Astrocyte (in vitro differentiated cells and primary cell): Measurements from ENCODE around the gene PLEKHG3. TPM values are rescaled to one million over a fixed set of nuclear protein-coding genes. Genes with fewer than 3 reads are reported as not detected.

Source experiments
- DNase-seq: peaks from one replicate; pipeline ENCODE4 v3.0.0-alpha.2; 2010; ENCODE audit warnings: low read depth
- FAIRE-seq: peaks from 2 replicates; lab custom pipeline; 2011; peaks lifted over from hg19 to GRCh38; lab: Jason Lieb, UNC
- H2AFZ ChIP-seq: 2 replicates; pipeline ENCODE4 v1.6.0; 2012; ENCODE audit warnings: low read depth, low read length, inconsistent platforms
- H3K27ac ChIP-seq: 2 replicates; pipeline ENCODE4 v1.5.1; 2011; ENCODE audit warnings: low read depth, low read length, inconsistent platforms
- H3K27me3 ChIP-seq: 2 replicates; pipeline ENCODE4 v1.6.0; 2011; ENCODE audit warnings: low read length, inconsistent platforms; ENCODE audit not compliant: insufficient read depth
- H3K36me3 ChIP-seq: 2 replicates; pipeline ENCODE4 v1.5.1; 2011; ENCODE audit warnings: low read length, inconsistent platforms; ENCODE audit not compliant: insufficient read depth
- H3K4me1 ChIP-seq: 2 replicates; pipeline ENCODE4 v1.5.1; 2011; ENCODE audit warnings: low read length, inconsistent platforms; ENCODE audit not compliant: insufficient read depth
- H3K4me2 ChIP-seq: 2 replicates; pipeline ENCODE4 v1.6.0; 2012; ENCODE audit warnings: low read length, inconsistent platforms
- H3K4me3 ChIP-seq: 2 replicates; pipeline ENCODE4 v1.5.1; 2011; ENCODE audit warnings: low read depth, mild to moderate bottlenecking, low read length, inconsistent platforms; ENCODE audit not compliant: insufficient read depth
- H3K79me2 ChIP-seq: 2 replicates; pipeline ENCODE4 v1.6.0; 2012; ENCODE audit warnings: mild to moderate bottlenecking, low read length, inconsistent platforms; ENCODE audit not compliant: insufficient read depth
- H3K9ac ChIP-seq: 2 replicates; pipeline ENCODE4 v1.6.0; 2012; ENCODE audit warnings: mild to moderate bottlenecking, low read length, inconsistent platforms
- H3K9me3 ChIP-seq: 2 replicates; pipeline ENCODE4 v1.5.1; 2012; ENCODE audit warnings: low read depth, mild to moderate bottlenecking, low read length, inconsistent platforms; ENCODE audit not compliant: insufficient read depth
- H4K20me1 ChIP-seq: 2 replicates; pipeline ENCODE4 v1.6.0; 2012; ENCODE audit warnings: low read length, inconsistent platforms; ENCODE audit not compliant: insufficient read depth
- H3K27ac Mint-ChIP-seq: one replicate; pipeline ENCODE4 v1.8.0; 2021; ENCODE audit warnings: mild to moderate bottlenecking, mixed read lengths; ENCODE audit not compliant: unreplicated experiment
- H3K27me3 Mint-ChIP-seq: one replicate; pipeline ENCODE4 v1.8.0; 2021; ENCODE audit warnings: low read depth, mixed read lengths; ENCODE audit not compliant: unreplicated experiment
- H3K36me3 Mint-ChIP-seq: one replicate; pipeline ENCODE4 v1.8.0; 2021; ENCODE audit warnings: low read depth, mixed read lengths; ENCODE audit not compliant: unreplicated experiment
- H3K4me1 Mint-ChIP-seq: one replicate; pipeline ENCODE4 v1.8.0; 2021; ENCODE audit warnings: low read depth, mixed read lengths; ENCODE audit not compliant: unreplicated experiment
- H3K4me3 Mint-ChIP-seq: one replicate; pipeline ENCODE4 v1.8.0; 2021; ENCODE audit warnings: mild to moderate bottlenecking, moderate library complexity, mixed read lengths; ENCODE audit not compliant: unreplicated experiment
- H3K9me3 Mint-ChIP-seq: one replicate; pipeline ENCODE4 v1.8.0; 2021; ENCODE audit warnings: mild to moderate bottlenecking, mixed read lengths; ENCODE audit not compliant: unreplicated experiment
- CTCF ChIP-seq: IDR thresholded peaks from 2 replicates; pipeline ENCODE4 v1.5.1; 2011; ENCODE audit warnings: low read depth, mild to moderate bottlenecking, inconsistent platforms, low read length, moderate library complexity; ENCODE audit not compliant: insufficient read depth
- EZH2 ChIP-seq: IDR thresholded peaks from 2 replicates; pipeline ENCODE4 v1.6.1; 2012; ENCODE audit warnings: mild to moderate bottlenecking, low read length, inconsistent platforms; ENCODE audit not compliant: insufficient read depth
- total RNA-seq: library from RNA; stranded (reverse); gene quantifications from 2 replicates; pipeline ENCODE4 v1.2.1, GENCODE V29; 2021

Gene PLEKHG3
- total RNA-seq, 1 donor from 2014 or later = 98.6 TPM

GRCh38 chr14:64772397-64772950 is 68.2 kb downstream of the PLEKHG3 start:
- no peak for FAIRE-seq
- Histone ChIP-seq H3K27ac (no peak overlapping the region), H2AFZ (no peak overlapping the region), H3K4me1 (no peaks in the 10 kb centered on the region), H4K20me1 (no peaks in the 10 kb centered on the region), H3K79me2 (no peaks in the 10 kb centered on the region), H3K9me3 (peaks cover 9% of the 10 kb centered on the region), H3K4me2 (no peak overlapping the region), H3K4me3 (no peak overlapping the region), H3K9ac (no peak overlapping the region), H3K36me3 (no peaks in the 10 kb centered on the region), H3K27me3 (no peaks in the 10 kb centered on the region)
- Mint-ChIP-seq H3K9me3 (peaks cover 1% of the 10 kb centered on the region), H3K27ac (no peak overlapping the region), H3K36me3 (peaks cover 8% of the 10 kb centered on the region), H3K4me3 (no peak overlapping the region), H3K27me3 (peaks cover 23% of the 10 kb centered on the region), H3K4me1 (no peaks in the 10 kb centered on the region)
- no peak for TF ChIP-seq CTCF
- no peak for TF ChIP-seq EZH2
- no peak for DNase-seq

- Histone ChIP-seq H3K4me1 (no peaks in the 10 kb centered on the region), H3K27ac (no peak overlapping the region), H3K79me2 (no peaks in the 10 kb centered on the region), H4K20me1 (no peaks in the 10 kb centered on the region), H3K9ac (no peak overlapping the region), H3K9me3 (peaks cover 9% of the 10 kb centered on the region), H2AFZ (no peak overlapping the region), H3K4me2 (no peak overlapping the region), H3K36me3 (no peaks in the 10 kb centered on the region), H3K27me3 (no peaks in the 10 kb centered on the region), H3K4me3 (no peak overlapping the region)
- no peaks in the 10 kb centered on the region for H3K4me1 Mint-ChIP-seq
- peaks cover 8% of the 10 kb centered on the region for H3K36me3 Mint-ChIP-seq
- FAIRE-seq (no peak), DNase-seq (no peak)
- no peak overlapping the region for H3K27ac Mint-ChIP-seq
- no peak overlapping the region for H3K4me3 Mint-ChIP-seq
- TF ChIP-seq EZH2 (no peak), CTCF (no peak)
- H3K9me3 Mint-ChIP-seq = peaks cover 1% of the 10 kb centered on the region
- H3K27me3 Mint-ChIP-seq = peaks cover 22% of the 10 kb centered on the region
Measured at GRCh38 chr14:64773046-64773445, 68.8 kb downstream of the PLEKHG3 start.

GRCh38 chr14:64773577-64773976 is 69.4 kb downstream of the PLEKHG3 start:
- Mint-ChIP-seq H3K4me3 (no peak overlapping the region), H3K4me1 (no peaks in the 10 kb centered on the region), H3K27ac (no peak overlapping the region), H3K9me3 (peaks cover 1% of the 10 kb centered on the region), H3K36me3 (peaks cover 8% of the 10 kb centered on the region), H3K27me3 (peaks cover 22% of the 10 kb centered on the region)
- no peaks in the 10 kb centered on the region for H3K36me3 ChIP-seq
- FAIRE-seq (no peak), DNase-seq (no peak)
- H3K4me3 ChIP-seq = no peak overlapping the region
- H4K20me1 ChIP-seq = no peaks in the 10 kb centered on the region
- no peak overlapping the region for H2AFZ ChIP-seq
- H3K4me2 ChIP-seq = no peak overlapping the region
- H3K9ac ChIP-seq = no peak overlapping the region
- H3K27me3 ChIP-seq = no peaks in the 10 kb centered on the region
- H3K79me2 ChIP-seq = no peaks in the 10 kb centered on the region
- H3K4me1 ChIP-seq = no peaks in the 10 kb centered on the region
- no peak for TF ChIP-seq CTCF
- no peak for TF ChIP-seq EZH2
- H3K9me3 ChIP-seq = peaks cover 9% of the 10 kb centered on the region
- no peak overlapping the region for H3K27ac ChIP-seq
